NT2/D1 (cell line): ENCODE data around the gene NEGR1.

Experiments
- DNase-seq: peaks from one replicate; pipeline ENCODE4 v3.0.0-alpha.2; 2011; ENCODE audit warnings: low read depth, low spot score
- H3K27me3 ChIP-seq: 2 replicates; pipeline ENCODE4 v1.6.0; 2011; ENCODE audit warnings: mild to moderate bottlenecking; ENCODE audit not compliant: insufficient read length, insufficient read depth
- H3K36me3 ChIP-seq: 2 replicates; pipeline ENCODE4 v1.6.1; 2011; ENCODE audit warnings: mild to moderate bottlenecking, low read length, mixed read lengths; ENCODE audit not compliant: insufficient read depth, insufficient read length
- H3K4me1 ChIP-seq: 2 replicates; pipeline ENCODE4 v1.5.1; 2011; ENCODE audit not compliant: insufficient read depth, insufficient read length
- H3K4me3 ChIP-seq: 2 replicates; pipeline ENCODE4 v1.5.1; 2011; ENCODE audit warnings: low read depth; ENCODE audit not compliant: insufficient read length
- H3K9ac ChIP-seq: 2 replicates; pipeline ENCODE4 v1.6.0; 2011; ENCODE audit warnings: low read depth; ENCODE audit not compliant: insufficient read length
- H3K9me3 ChIP-seq: 2 replicates; pipeline ENCODE4 v1.5.1; 2011; ENCODE audit warnings: mild to moderate bottlenecking, low read length; ENCODE audit not compliant: insufficient read depth
- SUZ12 ChIP-seq: IDR thresholded peaks from 2 replicates; pipeline ENCODE4 v1.6.1; 2011; ENCODE audit not compliant: insufficient read length, insufficient read depth; ENCODE audit errors: extremely low read depth
- YY1 ChIP-seq: IDR thresholded peaks from 2 replicates; pipeline ENCODE4 v1.6.1; 2011; ENCODE audit not compliant: insufficient read length, insufficient read depth
- ZNF274 ChIP-seq: IDR thresholded peaks from 2 replicates; pipeline ENCODE4 v1.6.1; 2011; ENCODE audit warnings: mild to moderate bottlenecking, low read depth, low read length

NEGR1 gene

GRCh38 chr1:71351438-71351837 lies 930.9 kb downstream of the NEGR1 start:
- no peak for DNase-seq
- TF ChIP-seq YY1 (no peak), SUZ12 (no peak), ZNF274 (no peak)

GRCh38 chr1:71350805-71351204 lies 931.5 kb downstream of the NEGR1 start:
- Histone ChIP-seq H3K36me3 (no peaks in the 10 kb centered on the region), H3K4me1 (no peaks in the 10 kb centered on the region), H3K9ac (no peak overlapping the region), H3K4me3 (no peak overlapping the region), H3K9me3 (no peaks in the 10 kb centered on the region), H3K27me3 (no peaks in the 10 kb centered on the region)
- TF ChIP-seq YY1 (no peak), ZNF274 (no peak), SUZ12 (no peak)
- DNase-seq = no peak

More at GRCh38 chr1:71351438-71351837, 930.9 kb downstream of the NEGR1 start:
- H3K27me3 ChIP-seq = no peaks in the 10 kb centered on the region
- no peaks in the 10 kb centered on the region for H3K36me3 ChIP-seq
- H3K4me3 ChIP-seq = no peak overlapping the region
- H3K4me1 ChIP-seq = no peaks in the 10 kb centered on the region
- H3K9ac ChIP-seq = no peak overlapping the region
- no peaks in the 10 kb centered on the region for H3K9me3 ChIP-seq

- no peaks in the 10 kb centered on the region for H3K9me3 ChIP-seq
Observed at GRCh38 chr1:71350330-71350729, 932.0 kb downstream of the NEGR1 start.

More at GRCh38 chr1:71350330-71350729, 932.0 kb downstream of the NEGR1 start:
- H3K9ac ChIP-seq = no peak overlapping the region
- H3K4me3 ChIP-seq = no peak overlapping the region
- no peaks in the 10 kb centered on the region for H3K4me1 ChIP-seq
- no peak for DNase-seq
- no peaks in the 10 kb centered on the region for H3K36me3 ChIP-seq
- H3K27me3 ChIP-seq = no peaks in the 10 kb centered on the region
- TF ChIP-seq YY1 (no peak), SUZ12 (no peak), ZNF274 (no peak)
